ENCODE data around the gene TEAD1. TPM values are rescaled to one million over a fixed set of nuclear protein-coding genes. Genes with fewer than 3 reads are reported as not detected.

The TEAD1 gene
- total and polyA plus RNA-seq, 2 donors (not counting 3 experiments of a cell fraction or from before 2014, with no cell fraction given): 15.3 to 49.0 TPM

- Histone ChIP-seq H3K9ac (replicated peaks; ENCODE audit: extremely low read depth, insufficient read depth, low read length) (no peak overlapping the region), H4K20me1 (replicated peaks; ENCODE audit: control insufficient read depth, extremely low read depth, insufficient read depth, low read length) (no peaks in the 10 kb centered on the region), H3K4me2 (ENCODE audit: insufficient read depth, low read length) (no peak overlapping the region), H3K36me3 (ENCODE audit: control insufficient read depth in 2 of 2, extremely low read depth in 1 of 2, insufficient read depth in 2 of 2, low read length in 2 of 2) (no peaks in the 10 kb centered on the region), H3K4me3 (replicated peaks in 1 of 3; ENCODE audit: insufficient read depth in 1 of 3, low read depth in 1 of 3, low read length in 3 of 3) (no peak overlapping the region), H3K9me1 (replicated peaks; ENCODE audit: control insufficient read depth, extremely low read depth, insufficient read depth, low read length) (no peaks in the 10 kb centered on the region), H3K9me3 (replicated peaks; ENCODE audit: control insufficient read depth, insufficient read depth, low read length) (no peaks in the 10 kb centered on the region), H3K4me1 (ENCODE audit: control insufficient read depth, extremely low read depth, insufficient read depth, low read length) (peaks cover 14% of the 10 kb centered on the region), H3K27me3 (ENCODE audit: control insufficient read depth in 2 of 2, insufficient read depth in 2 of 2, low read length in 2 of 2) (no peaks in the 10 kb centered on the region), H3K27ac (ENCODE audit: insufficient read depth, low read depth, low read length) (no peak overlapping the region), H3K79me2 (ENCODE audit: control insufficient read depth, insufficient read depth, low read length) (peaks cover 8% of the 10 kb centered on the region), H2AFZ (ENCODE audit: low read depth, low read length) (no peak overlapping the region)
- DNase-seq (ENCODE audit: low read depth, low spot score) (no peak), FAIRE-seq (no peak)
- TF ChIP-seq POLR2AphosphoS5 (IDR thresholded peaks at IDR 0.05; ENCODE audit: insufficient read depth, low read depth, low read length): no peak
- TF ChIP-seq EZH2 (IDR thresholded peaks at IDR 0.05; ENCODE audit: borderline replicate concordance, low read depth, low read length, severe bottlenecking): no peak
- TF ChIP-seq CTCF (IDR thresholded peaks at IDR 0.05; ENCODE audit: extremely low read depth in 1 of 2, insufficient read depth in 1 of 2, low read depth in 1 of 2, low read length in 2 of 2): no peak
- TF ChIP-seq GATA2 (IDR thresholded peaks at IDR 0.05; ENCODE audit: insufficient read depth, insufficient read length, low read depth, low read length): no peak
- ChIA-PET CTCF (interaction anchor here (1.3 to 2.1 kb wide), 2 partner anchors 10 to 34 kb away, joined by 3 to 4 read pairs; no protein-coding TSS in a partner anchor), POLR2A (no interaction called here)
- dilution Hi-C loops (cut with MboI; ENCODE audit: extremely low pct_ligation_motif_present, low sequenced_read_pairs) (no loop called here), intact Hi-C loops (cut with micrococcal nuclease) (no loop called here)
- BruUV-seq (replicated peaks): no TSS peak
Measured at GRCh38 chr11:12790861-12791616, 116.8 kb downstream of the TEAD1 start.
